ENCODE measurements around the gene NPHP4.
A peak's percentile ranks its signal among the peaks of the same experiment; 100 is the strongest.

The NPHP4 gene

GRCh38 chr1:5948681-5949005, 43.6 kb downstream of the NPHP4 start:
- DNase-seq: no peak

- DNase-seq: no peak
These were observed 44.1 kb downstream of the NPHP4 start for GRCh38 chr1:5947978-5948680.

- DNase-seq: no peak
These were observed 45.0 kb downstream of the NPHP4 start for GRCh38 chr1:5947071-5947821.

GRCh38 chr1:5945445-5945844, 46.8 kb downstream of the NPHP4 start:
- DNase-seq: no peak

GRCh38 chr1:5944843-5945167, 47.4 kb downstream of the NPHP4 start:
- DNase-seq: no peak

- no peak for DNase-seq
These were observed 47.9 kb downstream of the NPHP4 start for GRCh38 chr1:5944154-5944842.

GRCh38 chr1:5943343-5944124, 48.7 kb downstream of the NPHP4 start:
- DNase-seq: no peak

GRCh38 chr1:5941671-5942070, 50.6 kb downstream of the NPHP4 start:
- no peak for DNase-seq

- no peak for DNase-seq
These were observed 51.4 kb downstream of the NPHP4 start for GRCh38 chr1:5940723-5941407.

GRCh38 chr1:5939271-5940170, 52.7 kb downstream of the NPHP4 start:
- no peak for DNase-seq

- no peak for DNase-seq
These were observed 54.1 kb downstream of the NPHP4 start for GRCh38 chr1:5938101-5938646.

- DNase-seq: no peak
These were observed 54.8 kb downstream of the NPHP4 start for GRCh38 chr1:5937373-5937857.

- peak in 1 of 2 donors; percentile 7 for DNase-seq
These were observed 55.4 kb downstream of the NPHP4 start for GRCh38 chr1:5936621-5937372.

- no peak for DNase-seq
These were observed 56.1 kb downstream of the NPHP4 start for GRCh38 chr1:5936126-5936525.

GRCh38 chr1:5935026-5935425, 57.2 kb downstream of the NPHP4 start:
- DNase-seq: no peak

GRCh38 chr1:5934058-5934884, 58.0 kb downstream of the NPHP4 start:
- DNase-seq: no peak

GRCh38 chr1:5933676-5934057, 58.6 kb downstream of the NPHP4 start:
- DNase-seq: no peak

- no peak for DNase-seq
These were observed 59.2 kb downstream of the NPHP4 start for GRCh38 chr1:5933050-5933449.

- DNase-seq: no peak
These were observed 63.4 kb downstream of the NPHP4 start for GRCh38 chr1:5928714-5929400.
